Peyer's patch (tissue), 4 donors: ENCODE data around the gene TOX2. TPM values are rescaled to one million over a fixed set of nuclear protein-coding genes. Genes with fewer than 3 reads are reported as not detected.

ENCODE experiments used
- DNase-seq, 3 donors: peaks; one replicate each; pipeline ENCODE4 v3.0.0-alpha.2; 2017 to 2019
- H3K27ac ChIP-seq, 4 donors: fragments of 200-600 bp; sonication (generic); one replicate each; pipeline ENCODE4 v1.5.1; 2016 to 2019
- H3K27me3 ChIP-seq, 2 donors: fragments of 200-600 bp; sonication (generic); one replicate each; pipeline ENCODE4 v1.5.1; 2019
- H3K36me3 ChIP-seq, 3 donors: fragments of 200-600 bp; sonication (generic); one replicate each; pipeline ENCODE4 v1.5.1; 2016 to 2019
- H3K4me1 ChIP-seq, 4 donors: fragments of 200-600 bp; sonication (generic); one replicate each; pipeline ENCODE4 v1.5.1; 2016 to 2019
- H3K4me3 ChIP-seq, 4 donors: fragments of 200-600 bp; sonication (generic); 1 replicate in 3 of 4; 2 replicates in 1 of 4; pipeline ENCODE4 v1.5.1; 2016 to 2019; ENCODE audit warnings: mild to moderate bottlenecking in 1 of 4
- H3K9me3 ChIP-seq, 4 donors: fragments of 200-600 bp; sonication (generic); one replicate each; pipeline ENCODE4 v1.5.1; 2016 to 2019; ENCODE audit warnings: mild to moderate bottlenecking in 1 of 4
- CTCF ChIP-seq, 6 experiments: fragments of 450-650 bp in 4 of 6; fragments of 200-600 bp in 2 of 6; sonication (generic) in 1 of 6; IDR thresholded peaks; one replicate each; pipeline ENCODE4 v1.5.1; 2017 to 2019; ENCODE audit warnings: antibody characterized with exemption in 6 of 6, mild to moderate bottlenecking in 3 of 6, moderate library complexity in 1 of 6
- POLR2A ChIP-seq, 2 donors: fragments of 450-650 bp; IDR thresholded peaks; one replicate each; pipeline ENCODE4 v1.5.1; 2017; ENCODE audit warnings: antibody characterized with exemption in 2 of 2, mild to moderate bottlenecking in 2 of 2, moderate library complexity in 2 of 2
- total RNA-seq, 4 donors: library from RNA; depleted of rRNA; stranded (reverse); fragments of >200 nt; gene quantifications; one replicate each; pipeline ENCODE4 v1.1.0, GENCODE V29; 2016

TOX2 gene
- total RNA-seq, 4 donors from 2014 or later = 1.9 to 5.8 (median 2.0) TPM

DNA sequence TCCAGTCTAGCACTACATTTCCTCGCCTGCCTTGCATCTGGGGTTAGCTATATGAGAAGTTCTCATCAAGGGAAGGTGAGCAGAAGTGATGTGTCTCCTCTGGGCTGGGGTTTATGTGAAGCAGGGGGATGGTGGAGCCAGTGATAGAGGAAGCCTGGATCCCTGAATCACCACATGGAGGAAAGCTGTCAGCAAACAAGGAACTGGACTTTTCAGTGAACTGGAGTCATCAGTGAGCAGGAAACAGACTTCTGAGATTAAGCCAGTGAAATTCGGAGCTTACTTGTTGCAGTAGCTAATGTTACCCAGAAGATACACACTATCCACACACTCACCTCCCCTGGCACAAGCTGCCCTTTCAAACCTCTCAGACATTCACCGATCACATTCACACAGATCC is 13.4 kb upstream of the TOX2 start:
- Histone ChIP-seq H3K27me3 (no peaks in the 10 kb centered on the region), H3K4me3 (no peak overlapping the region), H3K36me3 (no peaks in the 10 kb centered on the region), H3K9me3 (no peaks in the 10 kb centered on the region), H3K4me1 (peaks cover 0 to 6% (median 0%) of the 10 kb centered on the region in 4 donors), H3K27ac (no peak overlapping the region)
- TF ChIP-seq POLR2A (IDR thresholded peaks at IDR 0.05) = no peak
- no peak for TF ChIP-seq CTCF (IDR thresholded peaks at IDR 0.05)
- DNase-seq = no peak

DNA sequence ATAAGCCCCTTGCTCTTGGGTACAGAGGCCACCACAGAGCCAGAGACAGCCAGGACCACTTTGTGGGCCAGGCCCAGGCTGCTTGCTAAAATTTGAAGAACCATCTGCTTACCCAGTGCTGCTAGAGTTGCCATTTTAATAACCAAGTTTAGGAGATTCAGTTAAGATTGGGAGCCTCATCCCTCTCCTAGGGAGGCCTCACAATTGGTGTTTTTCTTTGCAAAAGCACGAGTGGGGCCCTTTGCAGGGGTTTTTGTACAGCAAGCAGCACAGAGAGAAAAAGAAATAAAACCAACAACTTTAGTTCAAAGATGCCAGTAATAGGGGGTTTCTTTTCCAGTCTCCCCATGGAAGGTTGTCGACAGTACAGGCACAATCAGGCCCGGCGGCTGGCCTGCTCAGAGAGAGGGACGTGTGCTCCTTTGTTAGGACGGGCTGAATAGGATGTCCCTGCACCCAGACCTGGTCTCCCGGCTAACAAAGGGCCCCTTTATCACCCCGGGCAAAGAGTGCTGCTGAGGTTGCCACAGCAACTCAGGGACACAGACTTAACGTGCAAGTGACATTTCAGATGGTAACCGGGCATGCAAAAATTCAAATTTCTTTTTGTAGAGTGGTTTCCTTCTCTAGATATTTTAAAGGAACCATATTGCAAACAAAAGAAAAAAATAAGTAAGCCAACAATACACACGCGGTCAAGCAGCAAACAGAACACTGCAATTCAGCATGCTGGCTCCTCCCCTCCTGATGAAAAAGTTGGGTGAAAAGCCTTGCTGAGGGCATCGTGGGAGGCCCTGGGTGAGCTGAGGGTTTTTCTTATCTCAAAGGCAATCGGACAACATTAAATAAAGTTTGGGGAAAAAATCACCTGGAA is 10.5 kb upstream of the TOX2 start:
- no peaks in the 10 kb centered on the region for H3K27me3 ChIP-seq
- H3K4me3 ChIP-seq = no peak overlapping the region
- peak in 1 of 3 donors; percentile 24 for DNase-seq
- H3K9me3 ChIP-seq = no peaks in the 10 kb centered on the region
- TF ChIP-seq POLR2A (IDR thresholded peaks at IDR 0.05) (no peak), CTCF (IDR thresholded peaks at IDR 0.05) (no peak)
- peaks cover 0 to 6% (median 0%) of the 10 kb centered on the region in 4 donors for H3K4me1 ChIP-seq
- H3K36me3 ChIP-seq = no peaks in the 10 kb centered on the region
- no peak overlapping the region for H3K27ac ChIP-seq

- DNase-seq = peak in 1 of 3 donors; percentile 15
- no peak for TF ChIP-seq CTCF (IDR thresholded peaks at IDR 0.05)
- no peak for TF ChIP-seq POLR2A (IDR thresholded peaks at IDR 0.05)
- Histone ChIP-seq H3K9me3 (no peaks in the 10 kb centered on the region), H3K27me3 (no peaks in the 10 kb centered on the region), H3K4me3 (no peak overlapping the region), H3K27ac (no peak overlapping the region), H3K36me3 (no peaks in the 10 kb centered on the region), H3K4me1 (no peaks in the 10 kb centered on the region)
These were observed 9.8 kb upstream of the TOX2 start for GRCh38 chr20:43904827-43905177.

DNA sequence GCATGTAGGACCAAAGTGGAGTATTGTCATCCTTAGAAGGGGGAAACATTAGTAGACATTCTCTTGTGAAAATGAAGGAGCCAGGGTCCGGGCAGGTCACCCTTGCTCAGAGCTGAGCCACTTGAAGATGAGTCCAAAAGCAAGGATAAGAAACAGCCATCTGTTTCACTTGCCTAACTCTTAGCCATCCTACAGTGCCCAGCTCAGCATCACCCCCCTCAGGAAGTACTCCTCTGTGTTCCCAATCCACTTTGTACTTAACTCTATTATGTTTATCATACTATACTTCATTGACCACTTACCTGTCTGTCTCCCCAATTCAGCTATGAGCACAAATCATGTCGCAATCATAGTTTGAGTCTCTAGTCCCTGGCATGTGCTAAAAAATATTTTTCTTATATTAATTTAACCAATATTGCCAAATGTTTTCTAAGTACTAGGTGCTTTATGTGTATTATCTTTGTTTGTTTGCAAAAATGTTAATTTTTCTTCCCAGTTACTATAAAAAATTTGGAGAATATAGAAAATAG is 8.1 kb upstream of the TOX2 start:
- Histone ChIP-seq H3K9me3 (no peaks in the 10 kb centered on the region), H3K4me1 (no peaks in the 10 kb centered on the region), H3K36me3 (no peaks in the 10 kb centered on the region), H3K4me3 (no peak overlapping the region), H3K27ac (no peak overlapping the region), H3K27me3 (no peaks in the 10 kb centered on the region)
- TF ChIP-seq POLR2A (IDR thresholded peaks at IDR 0.05) (no peak), CTCF (IDR thresholded peaks at IDR 0.05) (no peak)
- no peak for DNase-seq

DNA sequence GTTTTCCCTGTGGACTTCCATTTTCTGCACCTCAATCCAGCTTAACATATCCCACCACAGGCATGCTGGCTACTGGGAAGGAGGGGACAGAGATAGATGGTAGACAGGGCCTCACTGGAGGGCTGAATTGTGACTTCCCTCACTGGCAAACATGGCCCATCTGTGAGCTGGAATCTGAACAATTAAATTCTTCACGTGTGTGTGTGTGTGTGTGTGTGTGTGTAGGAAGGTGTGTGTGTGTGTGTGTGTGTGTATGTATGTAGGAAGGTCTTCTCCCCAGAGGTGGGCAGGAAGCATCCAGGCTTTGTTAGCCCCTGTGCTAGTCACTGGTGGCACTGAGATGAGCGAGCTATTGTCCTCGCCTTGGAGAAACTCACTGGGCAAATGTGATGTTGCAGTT is 5.4 kb upstream of the TOX2 start:
- DNase-seq = no peak
- no peak overlapping the region for H3K4me3 ChIP-seq
- H3K36me3 ChIP-seq = no peaks in the 10 kb centered on the region
- H3K27ac ChIP-seq = no peak overlapping the region
- H3K9me3 ChIP-seq = peaks cover 0 to 7% (median 0%) of the 10 kb centered on the region in 4 donors
- no peak for TF ChIP-seq POLR2A (IDR thresholded peaks at IDR 0.05)
- TF ChIP-seq CTCF (IDR thresholded peaks at IDR 0.05) = no peak
- peaks cover 0 to 2% (median under 1%) of the 10 kb centered on the region in 4 donors for H3K4me1 ChIP-seq
- no peaks in the 10 kb centered on the region for H3K27me3 ChIP-seq
